ENCODE measurements around the gene SMAD3.

The SMAD3 gene

DNA sequence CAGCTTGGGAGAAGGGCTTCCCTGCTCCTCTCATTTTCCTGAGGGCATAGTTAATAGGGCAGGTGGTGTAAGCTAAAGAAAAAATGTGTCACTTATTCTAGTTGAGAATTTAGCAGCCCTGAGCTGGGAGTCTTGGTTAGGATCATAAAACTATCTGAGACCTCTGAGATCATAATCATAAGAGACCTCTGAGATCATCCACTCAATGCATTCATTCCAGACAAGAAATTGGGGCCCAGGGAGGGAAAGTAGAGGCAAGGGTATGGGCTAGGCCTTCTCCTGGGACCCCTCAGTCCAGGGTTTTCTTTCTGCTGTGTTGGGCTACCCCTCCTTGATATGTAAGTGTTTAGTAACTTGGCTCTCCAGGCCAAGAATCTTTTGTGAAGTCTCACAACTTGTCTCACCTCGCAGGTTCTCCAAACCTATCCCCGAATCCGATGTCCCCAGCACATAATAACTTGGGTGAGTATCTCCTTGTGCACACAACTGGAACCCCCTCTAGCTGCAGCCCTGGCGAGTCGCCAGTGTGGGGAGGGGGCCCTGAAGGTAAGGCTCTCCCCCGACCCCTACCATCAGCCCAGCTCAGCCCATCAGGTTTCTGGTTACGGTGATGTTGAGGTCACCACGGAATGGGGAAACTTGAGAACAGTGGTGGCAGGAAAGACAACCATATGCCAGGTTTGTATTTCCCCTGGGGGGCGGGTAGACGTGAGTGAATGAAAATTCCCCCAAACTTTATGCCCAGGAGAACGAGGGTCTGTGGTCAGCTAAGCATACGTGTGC lies 104.9 kb downstream of the SMAD3 start (continued):
- peak; percentile 45; the same call in 1 of the 2 replicates for TF ChIP-seq WT1 (tag by site-specific recombination; IDR thresholded peaks at IDR 0.05)
- TF ChIP-seq ZBTB48 (tag by site-specific recombination; IDR thresholded peaks at IDR 0.05) = peak; percentile 37; the same call in 1 of the 2 replicates
- no peak for TF ChIP-seq ZNF169 (tag by site-specific recombination; IDR thresholded peaks at IDR 0.05)
- no peak for TF ChIP-seq TRIM28 (IDR thresholded peaks at IDR 0.05; ENCODE audit: borderline replicate concordance, low read length)
- no peak for TF ChIP-seq ZNF701 (tag by site-specific recombination; IDR thresholded peaks at IDR 0.05)
- peak; percentile 49 for TF ChIP-seq ZNF366 (tag by site-specific recombination; conservative IDR thresholded peaks at IDR 0.05)
- no peak for TF ChIP-seq ZNF341 (tag by site-specific recombination; IDR thresholded peaks at IDR 0.05; ENCODE audit: low read depth)
- TF ChIP-seq, protein P1, sequence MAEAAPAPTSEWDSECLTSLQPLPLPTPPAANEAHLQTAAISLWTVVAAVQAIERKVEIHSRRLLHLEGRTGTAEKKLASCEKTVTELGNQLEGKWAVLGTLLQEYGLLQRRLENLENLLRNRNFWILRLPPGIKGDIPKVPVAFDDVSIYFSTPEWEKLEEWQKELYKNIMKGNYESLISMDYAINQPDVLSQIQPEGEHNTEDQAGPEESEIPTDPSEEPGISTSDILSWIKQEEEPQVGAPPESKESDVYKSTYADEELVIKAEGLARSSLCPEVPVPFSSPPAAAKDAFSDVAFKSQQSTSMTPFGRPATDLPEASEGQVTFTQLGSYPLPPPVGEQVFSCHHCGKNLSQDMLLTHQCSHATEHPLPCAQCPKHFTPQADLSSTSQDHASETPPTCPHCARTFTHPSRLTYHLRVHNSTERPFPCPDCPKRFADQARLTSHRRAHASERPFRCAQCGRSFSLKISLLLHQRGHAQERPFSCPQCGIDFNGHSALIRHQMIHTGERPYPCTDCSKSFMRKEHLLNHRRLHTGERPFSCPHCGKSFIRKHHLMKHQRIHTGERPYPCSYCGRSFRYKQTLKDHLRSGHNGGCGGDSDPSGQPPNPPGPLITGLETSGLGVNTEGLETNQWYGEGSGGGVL (tag by site-specific recombination; IDR thresholded peaks at IDR 0.05) = peak; percentile 58
- TF ChIP-seq ZNF600 (tag by site-specific recombination; IDR thresholded peaks at IDR 0.05) = no peak
- TF ChIP-seq ZSCAN16 (tag by site-specific recombination; IDR thresholded peaks at IDR 0.05) = no peak
- TF ChIP-seq ZEB2 (tag by site-specific recombination; IDR thresholded peaks at IDR 0.05) = 0 out of 2 replicates have a peak, but pooled peaks have one; percentile 43
- peak; percentile 71 for TF ChIP-seq ZBTB21 (tag by site-specific recombination; IDR thresholded peaks at IDR 0.05)
- TF ChIP-seq ZNF692 (tag by site-specific recombination; IDR thresholded peaks at IDR 0.05) = 0 out of 2 replicates have a peak, but pooled peaks have one; percentile 39
- no peak for TF ChIP-seq ZNF837 (tag by site-specific recombination; IDR thresholded peaks at IDR 0.05)
- no peak for TF ChIP-seq ZNF214 (tag by site-specific recombination; IDR thresholded peaks at IDR 0.05; ENCODE audit: borderline replicate concordance)
- TF ChIP-seq MYNN (tag by site-specific recombination; IDR thresholded peaks at IDR 0.05; ENCODE audit: borderline replicate concordance) = no peak
- peak; percentile 80 for TF ChIP-seq ZNF629 (tag by site-specific recombination; IDR thresholded peaks at IDR 0.05)
- no peak for TF ChIP-seq GLIS2 (tag by site-specific recombination; IDR thresholded peaks at IDR 0.05)
- TF ChIP-seq ZFP69B (tag by site-specific recombination; IDR thresholded peaks at IDR 0.05) = no peak
- TF ChIP-seq ZNF510 (tag by site-specific recombination; IDR thresholded peaks at IDR 0.05; ENCODE audit: insufficient replicate concordance) = no peak
- no peak for TF ChIP-seq ZNF274 (IDR thresholded peaks at IDR 0.05; ENCODE audit: low read length)
- TF ChIP-seq ZNF274 (tag by site-specific recombination; IDR thresholded peaks at IDR 0.05; ENCODE audit: borderline replicate concordance) = no peak
- TF ChIP-seq GLIS1 (tag by site-specific recombination; IDR thresholded peaks at IDR 0.05) = peak; percentile 11; the same call in 1 of the 2 replicates

DNA sequence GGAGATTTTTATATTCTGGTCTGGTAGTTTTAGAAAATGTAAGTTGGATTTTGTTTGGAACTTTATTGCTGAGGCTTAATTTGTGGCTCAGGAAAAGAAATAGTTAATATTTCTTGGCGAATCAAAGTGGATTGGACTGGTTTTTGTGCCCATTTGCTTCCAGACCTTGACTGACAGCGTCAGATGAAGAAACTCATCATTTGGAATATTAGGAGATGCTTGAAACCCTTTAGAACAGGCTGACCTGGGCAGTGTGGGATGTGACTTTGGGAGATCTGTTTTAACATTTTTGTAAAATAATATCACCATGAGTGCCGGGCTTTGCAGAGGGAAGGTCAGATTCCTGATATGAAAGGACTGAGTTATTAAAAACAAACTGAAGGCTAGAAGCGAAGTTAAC lies 106.1 kb downstream of the SMAD3 start:
- ChIA-PET CTCF (no interaction called here), POLR2A (no interaction called here)
- H3K36me3 ChIP-seq (ENCODE audit: control insufficient read depth in 2 of 2, insufficient read depth in 1 of 2, low read length in 2 of 2) = peaks cover 4 to 68% of the 10 kb centered on the region in 2 experiments
- no peaks in the 10 kb centered on the region for H3K9me3 ChIP-seq (ENCODE audit: control insufficient read depth, insufficient read depth, low read depth, low read length)
- peaks cover 2% of the 10 kb centered on the region; the same call in 1 of the 2 replicates for H3K4me1 ChIP-seq (ENCODE audit: control insufficient read depth, insufficient read depth, low read length)
- H3K27ac ChIP-seq (ENCODE audit: extremely low read depth, low read depth, low read length) = no peak overlapping the region
- no peak overlapping the region for H3K4me3 ChIP-seq (ENCODE audit: low read depth, low read length)
- TF ChIP-seq ZNF692 (tag by site-specific recombination; IDR thresholded peaks at IDR 0.05) (no peak), ZNF623 (tag by site-specific recombination; IDR thresholded peaks at IDR 0.05) (no peak), WT1 (tag by site-specific recombination; IDR thresholded peaks at IDR 0.05) (no peak), FEZF1 (tag by site-specific recombination; IDR thresholded peaks at IDR 0.05) (no peak), ZBTB20 (tag by site-specific recombination; IDR thresholded peaks at IDR 0.05) (no peak), ZNF239 (tag by site-specific recombination; IDR thresholded peaks at IDR 0.05) (no peak)
- TF ChIP-seq, protein P2, sequence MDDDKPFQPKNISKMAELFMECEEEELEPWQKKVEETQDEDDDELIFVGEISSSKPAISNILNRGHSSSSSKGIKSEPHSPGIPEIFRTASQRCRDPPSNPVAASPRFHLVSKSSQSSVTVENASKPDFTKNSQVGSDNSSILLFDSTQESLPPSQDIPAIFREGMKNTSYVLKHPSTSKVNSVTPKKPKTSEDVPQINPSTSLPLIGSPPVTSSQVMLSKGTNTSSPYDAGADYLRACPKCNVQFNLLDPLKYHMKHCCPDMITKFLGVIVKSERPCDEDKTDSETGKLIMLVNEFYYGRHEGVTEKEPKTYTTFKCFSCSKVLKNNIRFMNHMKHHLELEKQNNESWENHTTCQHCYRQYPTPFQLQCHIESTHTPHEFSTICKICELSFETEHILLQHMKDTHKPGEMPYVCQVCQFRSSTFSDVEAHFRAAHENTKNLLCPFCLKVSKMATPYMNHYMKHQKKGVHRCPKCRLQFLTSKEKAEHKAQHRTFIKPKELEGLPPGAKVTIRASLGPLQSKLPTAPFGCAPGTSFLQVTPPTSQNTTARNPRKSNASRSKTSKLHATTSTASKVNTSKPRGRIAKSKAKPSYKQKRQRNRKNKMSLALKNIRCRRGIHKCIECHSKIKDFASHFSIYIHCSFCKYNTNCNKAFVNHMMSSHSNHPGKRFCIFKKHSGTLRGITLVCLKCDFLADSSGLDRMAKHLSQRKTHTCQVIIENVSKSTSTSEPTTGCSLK (tag by site-specific recombination; IDR thresholded peaks at IDR 0.05) = no peak
